ENCODE results near the gene DNAJC25. TPM values are rescaled to one million over a fixed set of nuclear protein-coding genes. Genes with fewer than 3 reads are reported as not detected.

Gene DNAJC25
- total and polyA plus RNA-seq, 2 of the 13 experiments (the other 11 are each of a cell fraction or from before 2014, with no cell fraction given) = 5.7 to 10.2 TPM

DNA sequence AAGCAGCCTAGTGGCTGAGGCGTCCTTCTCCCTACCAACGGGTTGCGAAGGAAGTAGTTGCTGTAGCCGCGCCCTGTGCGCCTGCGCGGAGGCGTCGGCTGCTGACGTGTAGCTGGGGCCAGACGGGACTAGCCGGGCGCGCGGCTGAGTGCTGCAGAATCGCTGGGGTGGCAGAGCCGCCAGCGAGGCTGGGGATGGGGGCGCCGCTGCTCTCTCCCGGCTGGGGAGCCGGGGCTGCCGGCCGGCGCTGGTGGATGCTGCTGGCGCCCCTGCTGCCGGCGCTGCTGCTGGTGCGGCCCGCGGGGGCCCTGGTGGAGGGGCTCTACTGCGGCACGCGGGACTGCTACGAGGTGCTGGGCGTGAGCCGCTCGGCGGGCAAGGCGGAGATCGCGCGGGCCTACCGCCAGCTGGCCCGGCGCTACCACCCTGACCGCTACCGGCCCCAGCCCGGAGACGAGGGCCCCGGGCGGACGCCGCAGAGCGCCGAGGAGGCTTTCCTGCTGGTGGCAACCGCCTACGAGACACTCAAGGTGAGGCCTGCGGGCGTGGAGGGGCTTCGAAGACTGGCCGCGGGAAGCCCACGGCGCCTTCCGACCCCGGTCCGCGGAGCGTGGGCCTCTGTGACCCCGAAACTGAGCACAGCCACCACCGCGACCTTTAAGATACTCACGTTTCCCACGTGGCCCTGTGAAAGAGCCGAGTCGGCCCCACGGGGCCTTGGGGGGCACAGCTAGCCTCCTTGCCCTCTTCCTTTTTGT is at the start of gene DNAJC25 (continued):
- TF ChIP-seq ZNF703 (CRISPR knock-in tag; IDR thresholded peaks at IDR 0.05; ENCODE audit: borderline replicate concordance) (no peak), NCOR1 (IDR thresholded peaks at IDR 0.05; ENCODE audit: borderline replicate concordance, low read length) (peak; percentile 1; the same call in 1 of the 2 replicates), ZNF564 (CRISPR knock-in tag; IDR thresholded peaks at IDR 0.05) (0 out of 2 replicates have a peak, but pooled peaks have one; percentile 39), MED8 (CRISPR knock-in tag; IDR thresholded peaks at IDR 0.05; ENCODE audit: insufficient replicate concordance) (peak; percentile 7), SRF (IDR thresholded peaks at IDR 0.05; ENCODE audit: low read depth, low read length) (no peak), NR2F1 (CRISPR knock-in tag; IDR thresholded peaks at IDR 0.05) (no peak; a peak in 1 of 4 replicates), HCFC1 (IDR thresholded peaks at IDR 0.05; ENCODE audit: low read depth, low read length) (no peak; the same call in 1 of the 2 replicates), SMAD3 (CRISPR knock-in tag; IDR thresholded peaks at IDR 0.05) (no peak; the same call in 1 of the 2 replicates), ZSCAN20 (CRISPR knock-in tag; IDR thresholded peaks at IDR 0.05; ENCODE audit: borderline replicate concordance) (peak; percentile 96; the same call in 1 of the 2 replicates), KDM5B (CRISPR knock-in tag; IDR thresholded peaks at IDR 0.05; ENCODE audit: borderline replicate concordance) (peak; percentile 90; the same call in 1 of the 2 replicates), ZNF556 (CRISPR knock-in tag; IDR thresholded peaks at IDR 0.05; ENCODE audit: borderline replicate concordance) (peak; percentile 92), RBAK (CRISPR knock-in tag; IDR thresholded peaks at IDR 0.05) (no peak), SSRP1 (CRISPR knock-in tag; IDR thresholded peaks at IDR 0.05) (no peak), SP4 (CRISPR knock-in tag; IDR thresholded peaks at IDR 0.05) (peak; percentile 69), HNF4A (CRISPR knock-in tag; IDR thresholded peaks at IDR 0.05) (no peak), POLR2G (IDR thresholded peaks at IDR 0.05; ENCODE audit: low read depth, low read length) (peak; percentile 100), DMAP1 (CRISPR knock-in tag; IDR thresholded peaks at IDR 0.05) (peak; percentile 54), SAFB2 (CRISPR knock-in tag; IDR thresholded peaks at IDR 0.05; ENCODE audit: borderline replicate concordance, low read depth) (peak; percentile 47; the same call in 1 of the 2 replicates), ZNF207 (IDR thresholded peaks at IDR 0.05; ENCODE audit: borderline replicate concordance) (no peak)
- TF ChIP-seq, protein P1, sequence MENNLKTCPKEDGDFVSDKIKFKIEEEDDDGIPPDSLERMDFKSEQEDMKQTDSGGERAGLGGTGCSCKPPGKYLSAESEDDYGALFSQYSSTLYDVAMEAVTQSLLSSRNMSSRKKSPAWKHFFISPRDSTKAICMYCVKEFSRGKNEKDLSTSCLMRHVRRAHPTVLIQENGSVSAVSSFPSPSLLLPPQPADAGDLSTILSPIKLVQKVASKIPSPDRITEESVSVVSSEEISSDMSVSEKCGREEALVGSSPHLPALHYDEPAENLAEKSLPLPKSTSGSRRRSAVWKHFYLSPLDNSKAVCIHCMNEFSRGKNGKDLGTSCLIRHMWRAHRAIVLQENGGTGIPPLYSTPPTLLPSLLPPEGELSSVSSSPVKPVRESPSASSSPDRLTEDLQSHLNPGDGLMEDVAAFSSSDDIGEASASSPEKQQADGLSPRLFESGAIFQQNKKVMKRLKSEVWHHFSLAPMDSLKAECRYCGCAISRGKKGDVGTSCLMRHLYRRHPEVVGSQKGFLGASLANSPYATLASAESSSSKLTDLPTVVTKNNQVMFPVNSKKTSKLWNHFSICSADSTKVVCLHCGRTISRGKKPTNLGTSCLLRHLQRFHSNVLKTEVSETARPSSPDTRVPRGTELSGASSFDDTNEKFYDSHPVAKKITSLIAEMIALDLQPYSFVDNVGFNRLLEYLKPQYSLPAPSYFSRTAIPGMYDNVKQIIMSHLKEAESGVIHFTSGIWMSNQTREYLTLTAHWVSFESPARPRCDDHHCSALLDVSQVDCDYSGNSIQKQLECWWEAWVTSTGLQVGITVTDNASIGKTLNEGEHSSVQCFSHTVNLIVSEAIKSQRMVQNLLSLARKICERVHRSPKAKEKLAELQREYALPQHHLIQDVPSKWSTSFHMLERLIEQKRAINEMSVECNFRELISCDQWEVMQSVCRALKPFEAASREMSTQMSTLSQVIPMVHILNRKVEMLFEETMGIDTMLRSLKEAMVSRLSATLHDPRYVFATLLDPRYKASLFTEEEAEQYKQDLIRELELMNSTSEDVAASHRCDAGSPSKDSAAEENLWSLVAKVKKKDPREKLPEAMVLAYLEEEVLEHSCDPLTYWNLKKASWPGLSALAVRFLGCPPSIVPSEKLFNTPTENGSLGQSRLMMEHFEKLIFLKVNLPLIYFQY (CRISPR knock-in tag; IDR thresholded peaks at IDR 0.05; ENCODE audit: borderline replicate concordance) = no peak; the same call in 1 of the 2 replicates
- TF ChIP-seq, protein P2, sequence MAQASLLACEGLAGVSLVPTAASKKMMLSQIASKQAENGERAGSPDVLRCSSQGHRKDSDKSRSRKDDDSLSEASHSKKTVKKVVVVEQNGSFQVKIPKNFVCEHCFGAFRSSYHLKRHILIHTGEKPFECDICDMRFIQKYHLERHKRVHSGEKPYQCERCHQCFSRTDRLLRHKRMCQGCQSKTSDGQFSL (CRISPR knock-in tag; IDR thresholded peaks at IDR 0.05) = peak; percentile 59; the same call in 1 of the 2 replicates
- TF ChIP-seq, protein P3, sequence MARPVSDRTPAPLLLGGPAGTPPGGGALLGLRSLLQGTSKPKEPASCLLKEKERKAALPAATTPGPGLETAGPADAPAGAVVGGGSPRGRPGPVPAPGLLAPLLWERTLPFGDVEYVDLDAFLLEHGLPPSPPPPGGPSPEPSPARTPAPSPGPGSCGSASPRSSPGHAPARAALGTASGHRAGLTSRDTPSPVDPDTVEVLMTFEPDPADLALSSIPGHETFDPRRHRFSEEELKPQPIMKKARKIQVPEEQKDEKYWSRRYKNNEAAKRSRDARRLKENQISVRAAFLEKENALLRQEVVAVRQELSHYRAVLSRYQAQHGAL (CRISPR knock-in tag; IDR thresholded peaks at IDR 0.05; ENCODE audit: not compliant biosample characterization) = peak; percentile 68
- TF ChIP-seq, protein P4, sequence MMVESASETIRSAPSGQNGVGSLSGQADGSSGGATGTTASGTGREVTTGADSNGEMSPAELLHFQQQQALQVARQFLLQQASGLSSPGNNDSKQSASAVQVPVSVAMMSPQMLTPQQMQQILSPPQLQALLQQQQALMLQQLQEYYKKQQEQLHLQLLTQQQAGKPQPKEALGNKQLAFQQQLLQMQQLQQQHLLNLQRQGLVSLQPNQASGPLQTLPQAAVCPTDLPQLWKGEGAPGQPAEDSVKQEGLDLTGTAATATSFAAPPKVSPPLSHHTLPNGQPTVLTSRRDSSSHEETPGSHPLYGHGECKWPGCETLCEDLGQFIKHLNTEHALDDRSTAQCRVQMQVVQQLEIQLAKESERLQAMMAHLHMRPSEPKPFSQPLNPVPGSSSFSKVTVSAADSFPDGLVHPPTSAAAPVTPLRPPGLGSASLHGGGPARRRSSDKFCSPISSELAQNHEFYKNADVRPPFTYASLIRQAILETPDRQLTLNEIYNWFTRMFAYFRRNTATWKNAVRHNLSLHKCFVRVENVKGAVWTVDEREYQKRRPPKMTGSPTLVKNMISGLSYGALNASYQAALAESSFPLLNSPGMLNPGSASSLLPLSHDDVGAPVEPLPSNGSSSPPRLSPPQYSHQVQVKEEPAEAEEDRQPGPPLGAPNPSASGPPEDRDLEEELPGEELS (CRISPR knock-in tag; IDR thresholded peaks at IDR 0.05) = no peak; the same call in 1 of the 2 replicates

Measured in HepG2 (cell line).